Measurements from ENCODE around the gene TRAF3IP3. TPM values are rescaled to one million over a fixed set of nuclear protein-coding genes. Genes with fewer than 3 reads are reported as not detected.

Gene TRAF3IP3
- total and polyA plus RNA-seq, 2 of the 13 experiments (the other 11 are each of a cell fraction or from before 2014, with no cell fraction given), result not detected

DNA sequence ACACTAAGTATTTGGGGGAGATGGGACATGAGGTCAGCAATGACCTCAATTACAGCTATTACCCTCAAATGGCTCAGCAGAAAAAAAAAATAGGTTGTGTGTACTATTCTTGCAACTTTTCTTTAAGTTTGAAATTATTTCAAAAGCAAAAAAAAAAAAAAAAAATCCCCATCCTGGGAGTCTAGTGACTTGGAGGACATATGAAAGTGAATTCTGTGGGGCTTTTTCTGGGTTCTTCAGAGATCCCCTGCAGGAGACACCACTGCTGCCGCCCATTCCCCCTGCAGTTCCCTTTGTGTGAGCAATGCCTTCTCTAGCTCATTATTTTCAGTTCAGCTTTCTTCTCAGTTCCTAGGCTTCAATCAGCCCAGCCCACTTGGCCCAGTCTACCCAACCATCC is 34.5 kb upstream of the TRAF3IP3 start:
- H3K9me3 ChIP-seq (ENCODE audit: low read length), result no peaks in the 10 kb centered on the region
- H3K79me2 ChIP-seq (ENCODE audit: insufficient read depth, low read length), result no peaks in the 10 kb centered on the region
- H3K4me2 ChIP-seq (ENCODE audit: low read depth, low read length), result no peak overlapping the region
- H3K36me3 ChIP-seq (replicated peaks in 1 of 2; ENCODE audit: control insufficient read depth in 1 of 2, insufficient read depth in 2 of 2, low read length in 2 of 2), result no peaks in the 10 kb centered on the region
- H2AFZ ChIP-seq (ENCODE audit: low read length), result no peak overlapping the region
- TF ChIP-seq ZNF235 (CRISPR knock-in tag; IDR thresholded peaks at IDR 0.05; ENCODE audit: borderline replicate concordance) (no peak), ELF3 (CRISPR knock-in tag; IDR thresholded peaks at IDR 0.05) (no peak), NFKB2 (CRISPR knock-in tag; IDR thresholded peaks at IDR 0.05; ENCODE audit: borderline replicate concordance) (no peak), ZNF292 (CRISPR knock-in tag; IDR thresholded peaks at IDR 0.05; ENCODE audit: borderline replicate concordance, low read depth) (no peak), ZFAT (CRISPR knock-in tag; conservative IDR thresholded peaks at IDR 0.05) (no peak), ZIK1 (CRISPR knock-in tag; IDR thresholded peaks at IDR 0.05; ENCODE audit: borderline replicate concordance, low read depth) (no peak)
- TF ChIP-seq, protein P1, sequence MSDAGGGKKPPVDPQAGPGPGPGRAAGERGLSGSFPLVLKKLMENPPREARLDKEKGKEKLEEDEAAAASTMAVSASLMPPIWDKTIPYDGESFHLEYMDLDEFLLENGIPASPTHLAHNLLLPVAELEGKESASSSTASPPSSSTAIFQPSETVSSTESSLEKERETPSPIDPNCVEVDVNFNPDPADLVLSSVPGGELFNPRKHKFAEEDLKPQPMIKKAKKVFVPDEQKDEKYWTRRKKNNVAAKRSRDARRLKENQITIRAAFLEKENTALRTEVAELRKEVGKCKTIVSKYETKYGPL (CRISPR knock-in tag; IDR thresholded peaks at IDR 0.05), result no peak
- TF ChIP-seq, protein P2, sequence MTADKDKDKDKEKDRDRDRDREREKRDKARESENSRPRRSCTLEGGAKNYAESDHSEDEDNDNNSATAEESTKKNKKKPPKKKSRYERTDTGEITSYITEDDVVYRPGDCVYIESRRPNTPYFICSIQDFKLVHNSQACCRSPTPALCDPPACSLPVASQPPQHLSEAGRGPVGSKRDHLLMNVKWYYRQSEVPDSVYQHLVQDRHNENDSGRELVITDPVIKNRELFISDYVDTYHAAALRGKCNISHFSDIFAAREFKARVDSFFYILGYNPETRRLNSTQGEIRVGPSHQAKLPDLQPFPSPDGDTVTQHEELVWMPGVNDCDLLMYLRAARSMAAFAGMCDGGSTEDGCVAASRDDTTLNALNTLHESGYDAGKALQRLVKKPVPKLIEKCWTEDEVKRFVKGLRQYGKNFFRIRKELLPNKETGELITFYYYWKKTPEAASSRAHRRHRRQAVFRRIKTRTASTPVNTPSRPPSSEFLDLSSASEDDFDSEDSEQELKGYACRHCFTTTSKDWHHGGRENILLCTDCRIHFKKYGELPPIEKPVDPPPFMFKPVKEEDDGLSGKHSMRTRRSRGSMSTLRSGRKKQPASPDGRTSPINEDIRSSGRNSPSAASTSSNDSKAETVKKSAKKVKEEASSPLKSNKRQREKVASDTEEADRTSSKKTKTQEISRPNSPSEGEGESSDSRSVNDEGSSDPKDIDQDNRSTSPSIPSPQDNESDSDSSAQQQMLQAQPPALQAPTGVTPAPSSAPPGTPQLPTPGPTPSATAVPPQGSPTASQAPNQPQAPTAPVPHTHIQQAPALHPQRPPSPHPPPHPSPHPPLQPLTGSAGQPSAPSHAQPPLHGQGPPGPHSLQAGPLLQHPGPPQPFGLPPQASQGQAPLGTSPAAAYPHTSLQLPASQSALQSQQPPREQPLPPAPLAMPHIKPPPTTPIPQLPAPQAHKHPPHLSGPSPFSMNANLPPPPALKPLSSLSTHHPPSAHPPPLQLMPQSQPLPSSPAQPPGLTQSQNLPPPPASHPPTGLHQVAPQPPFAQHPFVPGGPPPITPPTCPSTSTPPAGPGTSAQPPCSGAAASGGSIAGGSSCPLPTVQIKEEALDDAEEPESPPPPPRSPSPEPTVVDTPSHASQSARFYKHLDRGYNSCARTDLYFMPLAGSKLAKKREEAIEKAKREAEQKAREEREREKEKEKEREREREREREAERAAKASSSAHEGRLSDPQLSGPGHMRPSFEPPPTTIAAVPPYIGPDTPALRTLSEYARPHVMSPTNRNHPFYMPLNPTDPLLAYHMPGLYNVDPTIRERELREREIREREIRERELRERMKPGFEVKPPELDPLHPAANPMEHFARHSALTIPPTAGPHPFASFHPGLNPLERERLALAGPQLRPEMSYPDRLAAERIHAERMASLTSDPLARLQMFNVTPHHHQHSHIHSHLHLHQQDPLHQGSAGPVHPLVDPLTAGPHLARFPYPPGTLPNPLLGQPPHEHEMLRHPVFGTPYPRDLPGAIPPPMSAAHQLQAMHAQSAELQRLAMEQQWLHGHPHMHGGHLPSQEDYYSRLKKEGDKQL (CRISPR knock-in tag; IDR thresholded peaks at IDR 0.05; ENCODE audit: low read depth), result no peak
- DNase-seq (ENCODE audit: low spot score), result no peak
- no peaks in the 10 kb centered on the region for H3K4me1 ChIP-seq (ENCODE audit: insufficient read depth, low read length)
- H3K4me3 ChIP-seq (replicated peaks in 1 of 3; ENCODE audit: insufficient read depth in 1 of 3, low read depth in 2 of 3, low read length in 3 of 3), result no peak overlapping the region
- H3K27me3 ChIP-seq (ENCODE audit: control insufficient read depth in 1 of 2, insufficient read depth in 2 of 2, low read length in 2 of 2), result no peaks in the 10 kb centered on the region
- ChIA-PET POLR2A (no interaction called here), CTCF (ENCODE audit: low intra/inter-chr PET ratio, low total read pairs) (no interaction called here)
- H3K27ac ChIP-seq (ENCODE audit: extremely low read length, insufficient read depth, low read length), result no peak overlapping the region
- no peaks in the 10 kb centered on the region for H4K20me1 ChIP-seq (ENCODE audit: insufficient read depth, low read length)
- in situ Hi-C loops (cut with HindIII; ENCODE audit: extremely low pct_ligation_motif_present, low pct_unique_long_range_greater_than_20kb) (loop anchor here (25.0 kb wide), 1 partner anchor 609 kb away; no protein-coding TSS in a partner anchor), intact Hi-C loops (cut with micrococcal nuclease; ENCODE audit: unreplicated experiment) (no loop called here)
- no peak for ATAC-seq
- no peak overlapping the region for H3K9ac ChIP-seq (ENCODE audit: insufficient read depth, low read depth, low read length)
- WGBS (ENCODE audit: low lambda C conversion rate), result 11% methylated on average over 1 of the region's 1 CpG
- BruUV-seq (replicated peaks), result no TSS peak
- no peak for FAIRE-seq

All from HepG2 (cell line).